DND-41 (cell line): ENCODE results near the gene CTBP2.

Experiments
- CTCF ChIP-seq: IDR thresholded peaks from 2 replicates; pipeline ENCODE4 v1.5.1; 2012; ENCODE audit warnings: borderline replicate concordance, low read length, moderate library complexity, mild to moderate bottlenecking; ENCODE audit not compliant: poor library complexity, severe bottlenecking; ENCODE audit errors: extremely low read depth
- EZH2 ChIP-seq: IDR thresholded peaks from 3 replicates; pipeline ENCODE4 v1.6.1; 2012; ENCODE audit warnings: borderline replicate concordance, low read depth, mild to moderate bottlenecking, moderate library complexity, low read length, inconsistent platforms; ENCODE audit not compliant: severe bottlenecking

GRCh38 chr10:125105706-125106255 lies 54.6 kb downstream of the CTBP2 start:
- TF ChIP-seq CTCF (no peak), EZH2 (no peak)
